H9 (cell line): ENCODE results near the gene DIS3L2. TPM values are rescaled to one million over a fixed set of nuclear protein-coding genes. Genes with fewer than 3 reads are reported as not detected.

Experiments used
- DNase-seq: peaks from one replicate; pipeline ENCODE4 v3.0.0-alpha.2; 2017
- H2AFZ ChIP-seq: one replicate; pipeline ENCODE4 v1.6.1; 2013; ENCODE audit warnings: mild to moderate bottlenecking, low read length, control low read depth, moderate library complexity
- H2AK5ac ChIP-seq: 2 replicates; pipeline ENCODE4 v1.6.1; 2013; ENCODE audit warnings: low read length, control low read depth, mixed read lengths; ENCODE audit not compliant: insufficient read length
- H2BK120ac ChIP-seq: one replicate; pipeline ENCODE4 v1.6.1; 2013; ENCODE audit warnings: low read depth, mild to moderate bottlenecking, low read length, control low read depth, inconsistent platforms; ENCODE audit not compliant: poor library complexity, severe bottlenecking
- H2BK12ac ChIP-seq: 2 replicates; pipeline ENCODE4 v1.6.1; 2013; ENCODE audit warnings: low read length, control low read depth, mixed read lengths, low read depth; ENCODE audit not compliant: insufficient read length
- H2BK15ac ChIP-seq: 2 replicates; pipeline ENCODE4 v1.6.1; 2013; ENCODE audit warnings: low read depth, low read length, control low read depth
- H2BK20ac ChIP-seq: one replicate; pipeline ENCODE4 v1.6.1; 2013; ENCODE audit warnings: low read depth, mild to moderate bottlenecking, low read length, control low read depth, inconsistent platforms; ENCODE audit not compliant: poor library complexity, severe bottlenecking
- H2BK5ac ChIP-seq: 2 replicates; pipeline ENCODE4 v1.6.1; 2013; ENCODE audit warnings: low read length, control low read depth, mixed read lengths; ENCODE audit not compliant: insufficient read length
- H3K14ac ChIP-seq: 2 replicates; pipeline ENCODE4 v1.6.1; 2013; ENCODE audit warnings: low read length, control low read depth; ENCODE audit not compliant: insufficient read depth
- H3K18ac ChIP-seq: 2 replicates; pipeline ENCODE4 v1.6.1; 2013; ENCODE audit warnings: low read depth, mild to moderate bottlenecking, mixed read lengths, low read length, control low read depth; ENCODE audit not compliant: insufficient read length
- H3K23ac ChIP-seq: 2 replicates; pipeline ENCODE4 v1.6.1; 2013; ENCODE audit warnings: low read length, control low read depth, mixed read lengths, low read depth; ENCODE audit not compliant: insufficient read length
- H3K23me2 ChIP-seq: 2 replicates; pipeline ENCODE4 v1.6.1; 2013; ENCODE audit warnings: low read depth, mild to moderate bottlenecking, mixed read lengths, low read length, control low read depth; ENCODE audit not compliant: insufficient read length, poor library complexity, severe bottlenecking
- H3K27ac ChIP-seq: 2 replicates; pipeline ENCODE4 v1.5.1; 2013; ENCODE audit warnings: low read length, control low read depth, mixed read lengths, low read depth; ENCODE audit not compliant: insufficient read length
- H3K27me3 ChIP-seq: 2 replicates; pipeline ENCODE4 v1.6.1; 2013; ENCODE audit warnings: low read length, control low read depth, inconsistent platforms; ENCODE audit not compliant: insufficient read depth
- H3K4ac ChIP-seq: 2 replicates; pipeline ENCODE4 v1.6.1; 2013; ENCODE audit warnings: low read depth, mild to moderate bottlenecking, control low read depth, inconsistent platforms, low read length, moderate library complexity
- H3K4me1 ChIP-seq: 2 replicates; pipeline ENCODE4 v1.6.1; 2013; ENCODE audit warnings: low read length, control low read depth, inconsistent platforms; ENCODE audit not compliant: insufficient read depth
- H3K4me2 ChIP-seq: 2 replicates; pipeline ENCODE4 v1.6.1; 2013; ENCODE audit warnings: low read length, control low read depth, mixed read lengths; ENCODE audit not compliant: insufficient read length, insufficient read depth
- H3K56ac ChIP-seq: 2 replicates; pipeline ENCODE4 v1.6.1; 2013; ENCODE audit warnings: low read depth, mild to moderate bottlenecking, mixed read lengths, low read length, control low read depth; ENCODE audit not compliant: insufficient read length
- H3K79me1 ChIP-seq: 2 replicates; pipeline ENCODE4 v1.6.1; 2013; ENCODE audit warnings: low read depth, mild to moderate bottlenecking, moderate library complexity, low read length, control low read depth, inconsistent platforms; ENCODE audit not compliant: insufficient read depth, poor library complexity, severe bottlenecking
- H3K79me2 ChIP-seq: 2 replicates; pipeline ENCODE4 v1.6.1; 2013; ENCODE audit warnings: low read length, control low read depth, inconsistent platforms; ENCODE audit not compliant: insufficient read depth
- H3K9ac ChIP-seq: 2 replicates; pipeline ENCODE4 v1.6.1; 2013; ENCODE audit warnings: low read length, control low read depth, mixed read lengths; ENCODE audit not compliant: insufficient read length; ENCODE audit errors: extremely low read depth
- H3K9me3 ChIP-seq: one replicate; pipeline ENCODE4 v1.6.1; 2013; ENCODE audit warnings: low read depth, low read length, inconsistent platforms; ENCODE audit not compliant: control insufficient read depth
- H3T11ph ChIP-seq: one replicate; pipeline ENCODE4 v1.6.1; 2013; ENCODE audit warnings: mild to moderate bottlenecking, low read length, control low read depth, inconsistent platforms
- H4K20me1 ChIP-seq: one replicate; pipeline ENCODE4 v1.6.1; 2013; ENCODE audit not compliant: control insufficient read depth, insufficient read length, insufficient read depth
- H4K5ac ChIP-seq: 2 replicates; pipeline ENCODE4 v1.6.1; 2013; ENCODE audit warnings: low read depth, mild to moderate bottlenecking, mixed read lengths, low read length, control low read depth; ENCODE audit not compliant: insufficient read length
- H4K8ac ChIP-seq: replicated peaks from 2 replicates; pipeline ENCODE4 v1.6.1; 2013; ENCODE audit warnings: low read length, control low read depth, mixed read lengths, low read depth; ENCODE audit not compliant: insufficient read length
- H4K91ac ChIP-seq: 2 replicates; pipeline ENCODE4 v1.6.1; 2013; ENCODE audit warnings: low read depth, mild to moderate bottlenecking, moderate library complexity, mixed read lengths, low read length, control low read depth; ENCODE audit not compliant: insufficient read length
- H3K27ac Mint-ChIP-seq, 3 experiments: 2 replicates in 2 of 3; 3 replicates in 1 of 3; pipeline ENCODE4 v1.8.0; 2020 to 2021; ENCODE audit warnings: mixed read lengths in 3 of 3, mild to moderate bottlenecking in 1 of 3, moderate library complexity in 1 of 3
- H3K27me3 Mint-ChIP-seq: 2 replicates; pipeline ENCODE4 v1.8.0; 2021; ENCODE audit warnings: low read depth, mild to moderate bottlenecking, moderate library complexity, mixed read lengths
- H3K36me3 Mint-ChIP-seq, 3 experiments: 2 replicates in 2 of 3; 3 replicates in 1 of 3; pipeline ENCODE4 v1.8.0; 2020 to 2021; ENCODE audit warnings: low read depth in 3 of 3, mixed read lengths in 3 of 3; ENCODE audit not compliant: insufficient read depth in 1 of 3
- H3K4me1 Mint-ChIP-seq, 2 experiments: 2 replicates each; pipeline ENCODE4 v1.8.0; 2020; ENCODE audit warnings: mixed read lengths in 2 of 2
- H3K4me3 Mint-ChIP-seq, 2 experiments: 2 replicates in 1 of 2; 3 replicates in 1 of 2; pipeline ENCODE4 v1.8.0; 2020 to 2021; ENCODE audit warnings: mild to moderate bottlenecking in 2 of 2, mixed read lengths in 2 of 2, moderate library complexity in 1 of 2
- H3K9me3 Mint-ChIP-seq, 2 experiments: 2 replicates in 1 of 2; 3 replicates in 1 of 2; pipeline ENCODE4 v1.8.0; 2020; ENCODE audit warnings: mild to moderate bottlenecking in 2 of 2, mixed read lengths in 2 of 2, moderate library complexity in 1 of 2
- WGBS: extraction: QIAGEN DNeasy Blood & Tissue Kit; methylation state at CpG from one replicate; pipeline ENCODE4 v1.1.7; 2013; ENCODE audit warnings: missing lambda C conversion rate, low lambda C conversion rate, mixed read lengths; ENCODE audit not compliant: insufficient read length; ENCODE audit errors: extremely low coverage; 5-methylcytosine and 5-hydroxymethylcytosine counted together
- total RNA-seq: library from RNA; stranded (reverse); gene quantifications from 2 replicates; pipeline ENCODE4 v1.2.1, GENCODE V29; 2021
- TF ChIP-seq, protein P1 (sequence below): fragments of 200-600 bp; sonication (generic); conservative IDR thresholded peaks from 3 replicates; pipeline ENCODE4 v1.8.0; 2021; ENCODE audit warnings: antibody characterized with exemption, mild to moderate bottlenecking

DIS3L2 gene
- total RNA-seq, 1 experiment from 2014 or later, result 28.1 TPM

DNA sequence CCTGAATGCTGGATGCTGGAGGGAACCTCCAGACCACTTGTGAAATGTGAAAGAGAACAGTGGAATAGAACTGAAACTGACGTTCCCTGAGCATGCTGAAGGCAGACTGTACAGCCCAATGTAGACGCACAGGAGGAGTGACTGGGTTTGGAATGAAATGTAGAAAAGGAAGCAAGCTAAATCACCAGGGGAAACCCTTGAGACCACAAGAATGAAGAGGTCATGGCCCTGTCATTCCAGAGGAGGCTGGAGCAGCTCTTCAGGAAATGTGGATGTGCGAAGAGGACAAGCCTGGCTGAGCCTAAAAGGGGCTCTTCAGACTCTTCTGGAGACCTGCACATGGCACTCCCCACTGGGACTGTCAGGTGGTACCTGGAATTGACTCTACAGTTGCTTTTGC, 298.6 kb downstream of the DIS3L2 start:
- H4K91ac ChIP-seq, result no peak overlapping the region
- no peak overlapping the region for H3K27ac ChIP-seq
- H3K27me3 ChIP-seq, result no peaks in the 10 kb centered on the region; the same call in 1 of the 2 replicates
- Mint-ChIP-seq H3K4me1 (peaks cover 4 to 6% of the 10 kb centered on the region in 2 experiments), H3K27ac (no peak overlapping the region), H3K9me3 (no peaks in the 10 kb centered on the region), H3K36me3 (peaks cover 0 to 5% (median 0%) of the 10 kb centered on the region in 3 experiments; a peak in 4 of 7 replicates), H3K4me3 (no peak overlapping the region), H3K27me3 (no peaks in the 10 kb centered on the region; the same call in 1 of the 2 replicates)
- H3K79me1 ChIP-seq, result no peaks in the 10 kb centered on the region
- H4K5ac ChIP-seq, result no peak overlapping the region
- H3K23me2 ChIP-seq, result no peaks in the 10 kb centered on the region
- no peak overlapping the region for H2BK15ac ChIP-seq
- no peak overlapping the region for H2BK120ac ChIP-seq
- DNase-seq, result no peak
- no peak overlapping the region for H2BK20ac ChIP-seq
- no peaks in the 10 kb centered on the region for H4K20me1 ChIP-seq
- WGBS, result no CpG with 5 or more reads among the region's 3 CpGs
- no peak overlapping the region for H3K4ac ChIP-seq
- H3K4me1 ChIP-seq, result no peaks in the 10 kb centered on the region
- H4K8ac ChIP-seq, result no peak overlapping the region
- H3K4me2 ChIP-seq, result no peak overlapping the region
- TF ChIP-seq, protein P1, sequence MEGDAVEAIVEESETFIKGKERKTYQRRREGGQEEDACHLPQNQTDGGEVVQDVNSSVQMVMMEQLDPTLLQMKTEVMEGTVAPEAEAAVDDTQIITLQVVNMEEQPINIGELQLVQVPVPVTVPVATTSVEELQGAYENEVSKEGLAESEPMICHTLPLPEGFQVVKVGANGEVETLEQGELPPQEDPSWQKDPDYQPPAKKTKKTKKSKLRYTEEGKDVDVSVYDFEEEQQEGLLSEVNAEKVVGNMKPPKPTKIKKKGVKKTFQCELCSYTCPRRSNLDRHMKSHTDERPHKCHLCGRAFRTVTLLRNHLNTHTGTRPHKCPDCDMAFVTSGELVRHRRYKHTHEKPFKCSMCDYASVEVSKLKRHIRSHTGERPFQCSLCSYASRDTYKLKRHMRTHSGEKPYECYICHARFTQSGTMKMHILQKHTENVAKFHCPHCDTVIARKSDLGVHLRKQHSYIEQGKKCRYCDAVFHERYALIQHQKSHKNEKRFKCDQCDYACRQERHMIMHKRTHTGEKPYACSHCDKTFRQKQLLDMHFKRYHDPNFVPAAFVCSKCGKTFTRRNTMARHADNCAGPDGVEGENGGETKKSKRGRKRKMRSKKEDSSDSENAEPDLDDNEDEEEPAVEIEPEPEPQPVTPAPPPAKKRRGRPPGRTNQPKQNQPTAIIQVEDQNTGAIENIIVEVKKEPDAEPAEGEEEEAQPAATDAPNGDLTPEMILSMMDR, result no peak
- H2BK12ac ChIP-seq, result no peak overlapping the region
- no peak overlapping the region for H2AFZ ChIP-seq
- no peak overlapping the region for H3K18ac ChIP-seq
- no peak overlapping the region for H3K23ac ChIP-seq
- H3K9ac ChIP-seq, result no peak overlapping the region
- H3T11ph ChIP-seq, result no peak overlapping the region
- H3K14ac ChIP-seq, result no peak overlapping the region
- no peak overlapping the region for H3K56ac ChIP-seq
- no peak overlapping the region for H2BK5ac ChIP-seq
- no peaks in the 10 kb centered on the region for H3K9me3 ChIP-seq
- no peak overlapping the region for H2AK5ac ChIP-seq
- no peaks in the 10 kb centered on the region for H3K79me2 ChIP-seq
